Activated CD4-positive, alpha-beta T cell treated with anti-CD3 and anti-CD28 coated beads, Interleukin-2, amount 10 ng/mL, durations not matched to agents 7 days and 5 days (primary cell): ENCODE data around the gene POC1A. TPM values are rescaled to one million over a fixed set of nuclear protein-coding genes. Genes with fewer than 3 reads are reported as not detected.

Experiments
- CTCF ChIA-PET: fragments of 350-600 bp; sonication (Branson Sonifier 250); formaldehyde crosslinking; loops from one replicate; lab custom pipeline; 2021; ENCODE audit warnings: antibody characterized with exemption; lab: Charles Lee
- POLR2A ChIA-PET: fragments of 350-600 bp; sonication (Branson Sonifier 250); formaldehyde crosslinking; loops from one replicate; lab custom pipeline; 2021; ENCODE audit warnings: antibody characterized with exemption; lab: Charles Lee
- DNase-seq: peaks from one replicate; pipeline ENCODE4 v3.0.0-alpha.2; 2020
- H3K27ac Mint-ChIP-seq: one replicate; pipeline ENCODE4 v1.8.0; 2021; ENCODE audit warnings: mild to moderate bottlenecking, moderate library complexity, mixed read lengths
- H3K27me3 Mint-ChIP-seq: one replicate; pipeline ENCODE4 v1.8.0; 2021; ENCODE audit warnings: mixed read lengths
- H3K36me3 Mint-ChIP-seq: one replicate; pipeline ENCODE4 v1.8.0; 2021; ENCODE audit warnings: low read depth, mixed read lengths
- H3K4me1 Mint-ChIP-seq: one replicate; pipeline ENCODE4 v1.8.0; 2021; ENCODE audit warnings: mixed read lengths
- H3K4me3 Mint-ChIP-seq: one replicate; pipeline ENCODE4 v1.8.0; 2021; ENCODE audit warnings: mild to moderate bottlenecking, moderate library complexity, mixed read lengths
- H3K9me3 Mint-ChIP-seq: one replicate; pipeline ENCODE4 v1.8.0; 2021; ENCODE audit warnings: mixed read lengths
- total RNA-seq, 2 experiments: library from RNA; stranded (reverse); gene quantifications; one replicate each; pipeline ENCODE4 v1.2.3, GENCODE V29; 2021

POC1A gene
- total RNA-seq, 2 experiments from 2014 or later, result 26.9 to 28.2 TPM

DNA sequence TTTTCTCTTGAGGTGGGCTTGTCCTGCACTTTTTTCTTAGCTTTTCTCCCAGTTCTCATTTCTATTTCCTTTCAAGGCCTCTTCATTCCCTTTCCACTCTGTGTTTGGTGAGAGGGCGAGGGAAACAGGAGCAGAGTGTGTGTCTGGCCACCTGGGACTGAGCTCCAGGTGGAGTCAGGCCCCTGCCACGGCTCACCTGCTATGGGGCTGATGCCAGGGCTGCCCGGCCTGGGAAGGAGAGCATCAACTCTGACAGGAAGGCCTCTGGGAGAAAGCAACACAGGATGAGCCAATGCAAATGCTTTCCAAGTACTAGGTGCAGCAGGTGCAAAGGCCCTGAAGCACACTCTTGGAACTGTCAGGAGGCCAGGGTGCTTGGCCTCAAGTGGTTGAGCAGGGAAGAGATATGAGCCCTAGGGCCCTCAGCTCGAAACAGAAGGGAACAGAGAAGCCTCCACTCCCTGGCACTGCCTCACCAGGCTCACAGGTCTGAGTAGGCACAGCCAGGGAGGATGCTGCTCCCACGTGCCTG, 70.6 kb downstream of the POC1A start:
- ChIA-PET CTCF (no interaction called here), POLR2A (no interaction called here)
- Mint-ChIP-seq H3K9me3 (no peaks in the 10 kb centered on the region), H3K27me3 (no peaks in the 10 kb centered on the region), H3K4me3 (no peak overlapping the region), H3K4me1 (peaks cover 23% of the 10 kb centered on the region), H3K27ac (no peak overlapping the region), H3K36me3 (no peaks in the 10 kb centered on the region)
- no peak for DNase-seq

DNA sequence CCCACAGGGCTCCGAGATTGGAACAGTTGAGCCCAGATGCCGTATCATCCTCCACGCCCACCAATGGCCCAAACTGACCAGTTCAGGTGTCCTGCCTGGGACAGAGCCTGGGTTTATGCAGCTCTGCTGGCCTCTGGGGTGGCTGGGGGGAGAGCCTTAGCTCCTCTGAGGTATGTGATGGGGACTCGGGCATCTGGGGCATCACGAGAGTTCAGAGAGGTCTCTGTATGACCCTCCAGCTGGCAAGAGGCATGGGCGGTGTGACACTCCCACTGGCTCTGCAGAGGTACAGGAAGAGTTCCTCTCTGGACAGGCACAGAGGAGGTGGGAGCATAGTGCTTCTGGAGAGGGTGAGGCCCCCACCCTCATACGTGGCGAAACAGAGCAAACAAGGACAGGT, 71.3 kb downstream of the POC1A start:
- ChIA-PET POLR2A (no interaction called here), CTCF (interaction anchor here (1.0 kb wide), 1 partner anchor 22 kb away, joined by 5 read pairs; no protein-coding TSS in a partner anchor)
- Mint-ChIP-seq H3K27me3 (no peaks in the 10 kb centered on the region), H3K9me3 (no peaks in the 10 kb centered on the region), H3K27ac (no peak overlapping the region), H3K36me3 (no peaks in the 10 kb centered on the region), H3K4me3 (no peak overlapping the region), H3K4me1 (peaks cover 23% of the 10 kb centered on the region)
- no peak for DNase-seq

DNA sequence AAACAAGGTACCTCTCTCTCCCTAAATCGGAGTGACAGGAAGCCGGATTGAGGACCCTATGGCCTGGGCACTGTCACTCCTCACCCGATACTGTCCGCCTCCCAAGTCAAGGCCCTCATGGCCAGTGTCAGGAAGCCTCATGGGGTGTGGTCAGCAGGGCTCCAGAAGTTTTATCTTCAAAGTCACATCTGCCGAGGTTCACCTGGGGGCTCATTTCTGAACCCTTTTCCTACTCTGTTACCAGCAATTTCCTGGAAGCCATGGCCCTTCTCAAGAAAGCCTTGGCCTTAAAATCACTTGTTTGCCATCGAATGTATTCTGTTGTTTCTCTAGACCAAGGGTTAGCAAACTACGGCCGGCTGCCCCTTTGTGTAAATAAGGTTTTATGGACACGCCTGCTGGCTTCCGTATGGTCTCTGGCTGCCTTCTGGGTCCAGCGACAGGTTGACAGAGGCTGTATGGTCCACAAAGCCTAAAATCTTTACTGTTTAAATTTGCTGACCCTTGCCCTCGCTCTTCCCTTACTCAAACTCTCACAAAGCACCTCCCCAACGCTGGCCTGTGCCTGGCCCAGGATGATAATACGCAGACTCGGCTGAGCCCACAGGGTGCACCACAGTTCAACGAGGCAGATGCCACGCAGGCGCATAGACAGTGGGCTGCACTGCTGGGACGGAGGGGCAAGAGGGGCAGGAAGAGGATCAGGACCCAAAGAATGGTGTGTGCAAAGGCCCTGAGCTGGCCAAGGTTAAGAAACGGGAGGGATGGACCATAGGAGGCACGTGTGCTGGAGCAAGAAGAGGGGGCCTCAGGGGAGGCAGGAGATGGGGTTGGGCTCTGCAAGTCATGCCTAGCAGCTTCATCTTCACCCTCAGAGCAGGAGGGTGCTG, 73.1 kb downstream of the POC1A start:
- no peaks in the 10 kb centered on the region for H3K36me3 Mint-ChIP-seq
- no peak overlapping the region for H3K4me3 Mint-ChIP-seq
- ChIA-PET POLR2A (no interaction called here), CTCF (interaction anchor here (0.6 kb wide), 1 partner anchor 462 kb away, joined by 3 read pairs; no protein-coding TSS in a partner anchor)
- H3K4me1 Mint-ChIP-seq, result peaks cover 4% of the 10 kb centered on the region
- no peak for DNase-seq
- H3K9me3 Mint-ChIP-seq, result no peaks in the 10 kb centered on the region
- H3K27ac Mint-ChIP-seq, result peak overlapping the region; percentile 6
- no peaks in the 10 kb centered on the region for H3K27me3 Mint-ChIP-seq

DNA sequence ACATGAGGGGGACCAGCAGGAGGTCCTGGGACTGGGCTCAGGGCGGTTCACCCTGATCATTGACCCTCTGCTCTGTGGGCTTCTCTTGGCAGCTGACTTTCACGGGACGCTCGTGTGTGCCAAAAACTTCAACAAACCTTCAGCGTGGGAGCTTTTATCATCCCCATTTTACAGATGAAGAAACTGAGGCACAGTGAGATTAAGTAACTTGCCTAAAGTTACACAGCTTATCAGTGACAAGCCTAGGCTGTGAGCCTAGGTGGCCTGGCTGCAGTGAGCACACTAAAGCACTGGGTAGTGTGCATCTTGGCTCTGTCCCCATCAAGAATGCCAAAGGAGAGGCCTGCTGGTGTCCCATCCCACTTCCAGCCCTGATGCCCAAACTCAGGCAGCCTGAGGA, 74.3 kb downstream of the POC1A start:
- H3K27ac Mint-ChIP-seq, result no peak overlapping the region

DNA sequence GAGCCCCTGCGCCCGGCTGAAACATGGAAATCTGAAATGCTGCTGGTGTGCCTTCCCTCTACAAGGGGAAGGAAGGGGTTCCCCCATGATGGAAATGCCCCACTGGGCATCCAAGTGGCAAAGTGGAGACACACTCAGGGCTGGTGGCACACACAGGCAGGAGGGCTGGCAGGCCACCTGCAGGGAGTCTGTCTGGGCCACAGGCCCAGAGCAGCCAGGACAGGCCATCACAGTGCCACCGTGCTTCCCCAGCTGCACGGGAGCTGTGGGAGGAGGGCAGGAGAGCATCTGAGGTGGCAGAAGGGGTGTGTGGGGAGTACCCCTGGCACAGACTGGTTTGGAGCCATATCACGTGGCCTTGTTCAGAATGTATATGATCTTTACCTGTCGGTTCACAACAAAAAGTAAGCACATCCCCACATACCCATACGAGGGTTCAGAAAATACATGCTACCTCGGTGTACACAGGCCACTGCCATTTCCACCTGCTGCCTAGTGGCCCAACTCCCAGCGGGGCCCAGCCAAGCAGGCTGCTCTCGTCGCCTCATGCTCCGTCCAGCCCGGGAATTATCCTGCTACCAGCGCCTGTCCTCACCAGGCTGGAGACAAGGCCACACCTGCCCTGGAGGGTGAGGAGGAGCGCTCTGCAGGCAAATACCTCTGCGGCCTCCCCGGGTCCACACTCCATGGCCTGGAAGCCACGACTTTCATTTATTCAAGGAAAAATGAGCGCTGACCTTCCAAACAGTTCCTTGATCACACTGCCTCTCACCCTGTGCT, 75.3 kb downstream of the POC1A start:
- POLR2A ChIA-PET, result no interaction called here
- CTCF ChIA-PET, result interaction anchor here (1.0 kb wide), 1 partner anchor 23 kb away, joined by 3 read pairs; the partner anchor contains the start of gene DUSP7

More for the DNA sequence above, 74.3 kb downstream of the POC1A start:
- H3K27me3 Mint-ChIP-seq, result no peaks in the 10 kb centered on the region
- H3K36me3 Mint-ChIP-seq, result no peaks in the 10 kb centered on the region
- POLR2A ChIA-PET, result no interaction called here
- no peak overlapping the region for H3K4me3 Mint-ChIP-seq
- no peak for DNase-seq
- H3K9me3 Mint-ChIP-seq, result no peaks in the 10 kb centered on the region
- CTCF ChIA-PET, result interaction anchor here (0.6 to 1.0 kb wide), 3 partner anchors 24 to 600 kb away, joined by 3 to 8 read pairs (median 3); partner anchors contain the start of gene DUSP7
- H3K4me1 Mint-ChIP-seq, result no peaks in the 10 kb centered on the region

DNA sequence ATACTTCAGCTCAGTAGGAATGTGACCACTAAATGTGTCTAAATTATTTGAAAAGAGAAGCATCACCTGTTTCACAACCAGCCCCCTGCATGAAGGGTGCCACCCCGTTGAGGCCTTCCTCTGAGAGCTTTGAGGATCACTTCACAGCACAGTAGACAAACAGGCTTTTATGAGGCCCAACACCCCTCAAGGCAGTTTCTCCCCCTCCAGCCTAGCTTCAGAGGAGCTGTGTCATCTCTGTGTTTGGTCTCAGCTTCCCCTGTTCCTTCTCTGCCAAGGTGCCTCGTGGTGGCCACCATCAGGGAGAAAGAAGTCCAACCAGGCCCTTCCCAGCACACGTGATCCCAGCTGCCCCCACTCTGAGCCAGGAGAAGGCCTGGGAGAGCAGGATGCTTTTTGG, 76.3 kb downstream of the POC1A start:
- POLR2A ChIA-PET, result no interaction called here
- Mint-ChIP-seq H3K9me3 (no peaks in the 10 kb centered on the region), H3K36me3 (no peaks in the 10 kb centered on the region), H3K27me3 (no peaks in the 10 kb centered on the region), H3K4me1 (no peaks in the 10 kb centered on the region), H3K4me3 (no peak overlapping the region), H3K27ac (no peak overlapping the region)
- no peak for DNase-seq
- CTCF ChIA-PET, result no interaction called here

More for the DNA sequence above, 75.3 kb downstream of the POC1A start:
- DNase-seq, result no peak
- H3K27ac Mint-ChIP-seq, result peak overlapping the region; percentile 50
- H3K4me1 Mint-ChIP-seq, result no peaks in the 10 kb centered on the region
- H3K36me3 Mint-ChIP-seq, result no peaks in the 10 kb centered on the region
- H3K4me3 Mint-ChIP-seq, result no peak overlapping the region
- no peaks in the 10 kb centered on the region for H3K27me3 Mint-ChIP-seq
- H3K9me3 Mint-ChIP-seq, result no peaks in the 10 kb centered on the region

DNA sequence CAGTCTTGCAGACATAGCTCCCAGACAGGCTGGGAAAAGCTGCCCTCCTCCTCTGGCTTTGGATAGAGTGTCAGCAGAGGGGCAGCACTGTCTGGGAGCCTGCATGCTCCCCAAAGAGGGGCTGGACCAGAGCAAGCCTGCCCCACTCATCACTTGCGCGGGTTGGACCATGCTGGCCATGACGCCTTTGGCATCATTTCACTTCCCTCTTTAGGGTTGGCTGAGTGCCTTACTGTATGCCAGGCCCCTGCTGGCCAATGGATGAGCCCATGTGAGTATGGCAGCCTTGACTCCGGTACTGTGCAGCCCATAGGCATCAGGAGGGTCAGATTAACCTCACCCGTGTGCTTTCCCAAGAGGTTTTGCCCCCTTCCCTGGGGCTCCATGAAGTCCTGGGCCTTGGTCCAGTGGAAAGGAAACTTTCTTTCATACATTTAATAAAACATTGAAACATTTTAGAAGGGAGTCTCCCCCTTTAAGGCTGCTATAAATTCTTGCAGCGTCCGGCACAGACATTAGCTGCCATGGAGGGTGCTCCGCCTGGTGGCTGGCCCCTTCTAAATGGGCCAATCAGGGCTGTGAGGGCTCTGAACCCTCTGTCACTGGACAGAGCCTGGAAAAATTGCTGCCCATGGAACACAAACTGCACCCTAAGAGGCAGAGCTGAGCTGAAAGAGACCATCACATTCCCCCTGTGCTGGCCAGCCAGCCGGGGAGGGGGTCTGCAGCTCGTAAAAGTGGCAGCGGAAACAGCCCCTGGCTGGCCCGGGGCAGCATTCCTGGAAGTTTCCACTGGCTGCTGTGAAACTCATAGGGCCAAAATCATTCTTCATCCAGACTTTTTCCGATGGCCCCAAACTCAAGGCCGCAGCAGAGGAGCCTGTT, 77.1 kb downstream of the POC1A start:
- no peak overlapping the region for H3K27ac Mint-ChIP-seq
- H3K36me3 Mint-ChIP-seq, result no peaks in the 10 kb centered on the region
- no peaks in the 10 kb centered on the region for H3K9me3 Mint-ChIP-seq
- peaks cover 3% of the 10 kb centered on the region for H3K4me1 Mint-ChIP-seq
- ChIA-PET POLR2A (interaction anchor here (0.8 kb wide), 1 partner anchor 36 kb away, joined by 4 read pairs; no protein-coding TSS in a partner anchor), CTCF (interaction anchor here (0.7 kb wide), 1 partner anchor 11 kb away, joined by 3 read pairs; no protein-coding TSS in a partner anchor)
- H3K27me3 Mint-ChIP-seq, result no peaks in the 10 kb centered on the region
- no peak overlapping the region for H3K4me3 Mint-ChIP-seq
- DNase-seq, result no peak

DNA sequence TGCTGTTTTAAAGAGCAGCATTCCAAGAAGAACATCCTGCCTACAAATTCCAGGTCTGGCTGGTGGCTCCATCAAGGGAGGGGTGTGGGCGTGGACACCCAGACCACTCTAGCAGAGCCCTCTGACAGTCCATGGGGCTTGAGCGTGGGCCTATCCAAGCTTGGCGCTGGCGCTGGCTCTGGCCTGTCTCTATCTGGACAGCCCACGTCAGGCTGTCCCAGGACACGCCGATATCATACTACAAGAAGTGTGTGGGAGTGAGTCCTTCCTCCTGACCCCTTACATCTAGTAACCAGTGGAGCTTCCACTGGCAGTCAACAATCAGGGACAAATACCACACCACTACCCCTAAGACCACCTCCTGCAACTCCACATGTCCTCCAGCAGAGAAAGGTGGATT, 80.7 kb downstream of the POC1A start:
- ChIA-PET CTCF (interaction anchor here (1.0 to 1.5 kb wide), 2 partner anchors 12 to 18 kb away, joined by 3 read pairs; no protein-coding TSS in a partner anchor), POLR2A (no interaction called here)
- H3K9me3 Mint-ChIP-seq, result no peaks in the 10 kb centered on the region
- H3K4me3 Mint-ChIP-seq, result no peak overlapping the region
- no peak overlapping the region for H3K27ac Mint-ChIP-seq
- no peaks in the 10 kb centered on the region for H3K27me3 Mint-ChIP-seq
- H3K36me3 Mint-ChIP-seq, result no peaks in the 10 kb centered on the region
- peaks cover 3% of the 10 kb centered on the region for H3K4me1 Mint-ChIP-seq
- no peak for DNase-seq

DNA sequence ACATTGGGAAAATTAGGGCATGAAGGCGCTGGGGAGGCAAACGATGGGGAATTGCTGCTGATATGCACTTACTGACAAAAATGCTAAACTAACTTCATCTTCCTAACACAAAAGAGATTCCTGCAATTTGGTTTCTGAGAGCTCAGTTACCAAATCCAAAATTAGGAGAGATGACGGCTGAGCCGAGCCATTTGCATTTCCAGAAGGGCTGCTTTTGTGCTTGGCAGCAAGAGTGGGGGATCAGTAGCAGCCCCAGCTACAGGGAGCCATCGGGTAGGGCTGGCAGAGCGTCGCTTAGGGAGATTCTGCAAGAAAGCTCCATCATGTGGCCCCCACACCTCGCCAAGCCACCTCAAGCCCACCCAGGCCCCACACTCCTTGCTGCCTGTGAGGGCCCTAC, 81.8 kb downstream of the POC1A start:
- no peaks in the 10 kb centered on the region for H3K9me3 Mint-ChIP-seq
- no peak for DNase-seq
- H3K4me3 Mint-ChIP-seq, result no peak overlapping the region
- no peaks in the 10 kb centered on the region for H3K27me3 Mint-ChIP-seq
- peaks cover 3% of the 10 kb centered on the region for H3K4me1 Mint-ChIP-seq
- POLR2A ChIA-PET, result no interaction called here
- H3K27ac Mint-ChIP-seq, result no peak overlapping the region
- CTCF ChIA-PET, result interaction anchor here (0.6 to 1.1 kb wide), 2 partner anchors 13 to 20 kb away, joined by 3 read pairs; no protein-coding TSS in a partner anchor
- no peaks in the 10 kb centered on the region for H3K36me3 Mint-ChIP-seq

DNA sequence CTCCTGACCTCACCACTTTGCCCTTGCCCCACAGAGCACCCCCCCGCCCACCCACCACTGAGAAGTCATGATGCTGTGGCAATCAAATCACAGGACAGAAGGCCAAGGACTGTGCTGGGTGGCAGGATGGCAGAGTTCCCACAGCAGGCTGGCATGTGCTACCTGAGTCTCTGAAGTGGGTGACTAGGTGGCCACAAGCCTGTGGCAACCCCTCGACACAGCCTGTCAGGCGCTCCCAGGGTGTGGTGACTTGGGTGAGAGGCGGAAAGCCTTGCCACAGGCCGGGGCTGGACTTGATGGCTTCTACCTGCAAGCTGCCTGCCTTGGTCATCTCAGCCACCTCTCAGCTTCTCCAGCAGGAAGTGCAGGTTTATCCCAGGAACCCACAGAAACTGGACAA, 82.2 kb downstream of the POC1A start:
- no peak for DNase-seq
- Mint-ChIP-seq H3K27me3 (no peaks in the 10 kb centered on the region), H3K36me3 (no peaks in the 10 kb centered on the region), H3K27ac (no peak overlapping the region), H3K4me3 (no peak overlapping the region), H3K9me3 (no peaks in the 10 kb centered on the region), H3K4me1 (peaks cover 3% of the 10 kb centered on the region)
- CTCF ChIA-PET, result interaction anchor here (0.6 to 1.1 kb wide), 2 partner anchors 12 to 21 kb away, joined by 3 read pairs; no protein-coding TSS in a partner anchor
- POLR2A ChIA-PET, result no interaction called here

DNA sequence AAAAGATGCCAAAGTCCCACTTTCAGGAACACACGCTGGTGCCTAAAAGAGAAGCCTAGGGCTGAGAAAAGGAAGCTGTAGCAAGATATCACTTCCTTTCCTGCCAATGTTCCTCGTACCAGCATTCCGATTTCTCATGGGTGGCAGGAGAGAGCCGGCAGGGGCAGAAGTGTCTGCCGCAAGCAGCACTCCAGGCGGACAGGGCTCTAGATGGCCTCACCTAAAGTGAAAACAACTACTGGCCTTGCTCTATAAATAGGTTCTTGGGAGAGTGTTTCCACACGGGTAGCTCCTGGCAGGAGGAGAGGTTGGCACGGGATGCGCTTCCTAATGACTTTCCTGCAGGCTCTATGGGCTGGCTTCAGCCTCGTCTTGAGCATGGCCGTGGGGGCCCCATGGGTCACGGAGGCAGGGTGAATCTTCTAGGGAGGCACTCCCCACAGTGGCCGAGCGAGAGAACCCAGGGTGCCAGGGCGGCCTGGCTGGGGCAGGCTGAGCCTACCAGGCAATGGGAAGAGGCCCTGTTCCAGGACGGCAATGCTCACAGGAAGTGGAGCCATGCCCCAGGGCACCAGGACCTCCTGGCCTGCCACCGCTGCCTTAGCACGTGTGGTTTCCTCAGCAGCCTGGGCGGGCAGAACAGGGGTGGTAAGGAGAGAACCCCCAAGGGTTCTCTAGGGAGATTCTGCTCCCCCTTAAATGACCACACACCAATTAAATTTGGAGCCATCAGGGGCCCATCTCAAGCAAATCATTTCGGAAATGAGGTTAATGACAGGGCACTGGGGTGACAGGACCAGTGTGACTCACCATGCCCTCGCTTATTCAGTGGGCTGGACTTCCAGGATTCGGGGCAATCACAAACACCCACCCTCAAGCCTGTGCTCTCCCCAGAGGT, 83.2 kb downstream of the POC1A start:
- Mint-ChIP-seq H3K36me3 (no peaks in the 10 kb centered on the region), H3K4me1 (peaks cover 3% of the 10 kb centered on the region), H3K9me3 (no peaks in the 10 kb centered on the region), H3K27me3 (no peaks in the 10 kb centered on the region), H3K4me3 (no peak overlapping the region), H3K27ac (no peak overlapping the region)
- POLR2A ChIA-PET, result no interaction called here
- DNase-seq, result no peak
- CTCF ChIA-PET, result no interaction called here
